22Rv1 (cell line): ENCODE measurements around the gene RALGPS1.

Source experiments
- CTCF ChIP-seq: fragments of 450-650 bp; IDR thresholded peaks from 2 replicates; pipeline ENCODE4 v1.5.1; 2017; ENCODE audit warnings: mild to moderate bottlenecking
- ZFX ChIP-seq: fragments of 450-650 bp; IDR thresholded peaks from 2 replicates; pipeline ENCODE4 v1.6.1; 2017; ENCODE audit warnings: antibody characterized with exemption, borderline replicate concordance

GRCh38 chr9:127133739-127134167 is 219.2 kb downstream of the RALGPS1 start:
- TF ChIP-seq CTCF (no peak), ZFX (no peak)
